T-cell (primary cell): ENCODE data around the gene KCNH8. TPM values are rescaled to one million over a fixed set of nuclear protein-coding genes. Genes with fewer than 3 reads are reported as not detected.

Source experiments
- ATAC-seq, 4 experiments: fragments of 200-7000 bp in 3 of 4; fragments of 150-1000 bp in 1 of 4; cut with Tn5 transposase; replicated peaks in 1 of 4; 1 replicate in 3 of 4; 2 replicates in 1 of 4; pipeline ENCODE4 v1.10.0; 2021; ENCODE audit warnings: moderate library complexity in 3 of 4, mild to moderate bottlenecking in 2 of 4, moderate number of reproducible peaks in 1 of 4
- CTCF ChIA-PET, 2 donors: fragments of 300-600 bp; sonication (Branson Sonifier 250); formaldehyde crosslinking; loops; one replicate each; lab custom pipeline; 2022; ENCODE audit warnings: antibody characterized with exemption in 2 of 2; lab: Charles Lee
- POLR2A ChIA-PET, 2 donors: fragments of 300-600 bp; sonication (Branson Sonifier 250); formaldehyde crosslinking; loops; one replicate each; lab custom pipeline; 2022; ENCODE audit warnings: antibody characterized with exemption in 2 of 2; lab: Charles Lee
- DNase-seq, 35 experiments: peaks; one replicate each; pipeline versions ENCODE4 v3.0.0 to v3.0.0-alpha.2; 2013 to 2023
- H3K27ac ChIP-seq: one replicate; pipeline ENCODE4 v1.5.1; 2013; ENCODE audit warnings: low read length
- H3K27me3 ChIP-seq, 2 experiments: replicated peaks in 1 of 2; 1 replicate in 1 of 2; 2 replicates in 1 of 2; pipeline versions ENCODE4 v1.6.1 to v1.7.0; 2013; ENCODE audit warnings: low read length in 1 of 2, mixed read lengths in 1 of 2; ENCODE audit not compliant: control insufficient read depth in 2 of 2, insufficient read depth in 2 of 2; ENCODE audit errors: extremely low read depth in 1 of 2
- H3K36me3 ChIP-seq, 2 donors: 1 replicate in 1 of 2; 2 replicates in 1 of 2; pipeline versions ENCODE4 v1.6.1 to v1.7.0; 2013; ENCODE audit warnings: low read length in 1 of 2; ENCODE audit not compliant: control insufficient read depth in 2 of 2, insufficient read depth in 1 of 2; ENCODE audit errors: extremely low read depth in 1 of 2
- H3K4me1 ChIP-seq, 2 experiments: 1 replicate in 1 of 2; 2 replicates in 1 of 2; pipeline versions ENCODE4 v1.6.1 to v1.7.0; 2013; ENCODE audit warnings: low read length in 2 of 2, mixed read lengths in 1 of 2; ENCODE audit not compliant: insufficient read depth in 2 of 2, control insufficient read depth in 1 of 2; ENCODE audit errors: extremely low read depth in 1 of 2
- H3K4me3 ChIP-seq, 2 donors: 1 replicate in 1 of 2; 2 replicates in 1 of 2; pipeline versions ENCODE4 v1.5.1 to v1.7.0; 2013; ENCODE audit warnings: mild to moderate bottlenecking in 2 of 2, low read length in 1 of 2, moderate library complexity in 1 of 2; ENCODE audit not compliant: control insufficient read depth in 1 of 2; ENCODE audit errors: extremely low read depth in 1 of 2
- H3K9me3 ChIP-seq: 2 replicates; pipeline ENCODE4 v1.7.0; 2013
- H3K27ac Mint-ChIP-seq, 2 donors: one replicate each; pipeline ENCODE4 v1.8.0; 2020 to 2021; ENCODE audit warnings: mild to moderate bottlenecking in 2 of 2, mixed read lengths in 2 of 2
- H3K27me3 Mint-ChIP-seq, 2 donors: one replicate each; pipeline ENCODE4 v1.8.0; 2021 to 2022; ENCODE audit warnings: mixed read lengths in 2 of 2
- H3K36me3 Mint-ChIP-seq: one replicate; pipeline ENCODE4 v1.8.0; 2021; ENCODE audit warnings: mixed read lengths
- H3K4me1 Mint-ChIP-seq, 3 donors: one replicate each; pipeline ENCODE4 v1.8.0; 2020 to 2022; ENCODE audit warnings: mixed read lengths in 3 of 3, mild to moderate bottlenecking in 1 of 3
- H3K4me3 Mint-ChIP-seq, 3 donors: one replicate each; pipeline ENCODE4 v1.8.0; 2020 to 2022; ENCODE audit warnings: mild to moderate bottlenecking in 3 of 3, mixed read lengths in 3 of 3, moderate library complexity in 3 of 3
- H3K9me3 Mint-ChIP-seq, 3 donors: one replicate each; pipeline ENCODE4 v1.8.0; 2020 to 2022; ENCODE audit warnings: mixed read lengths in 3 of 3
- WGBS: methylation state at CpG from one replicate; pipeline ENCODE4 v1.1.5; 2013; ENCODE audit warnings: missing lambda C conversion rate; ENCODE audit not compliant: insufficient coverage; 5-methylcytosine and 5-hydroxymethylcytosine counted together
- total RNA-seq, 35 experiments: library from RNA in 6 of 35; stranded (reverse) in 6 of 35; fragments of 120-200 nt in 1 of 35; gene quantifications; one replicate each; pipeline versions ENCODE4 v1.2.1 to v1.2.4 and lab custom pipeline; 2013 to 2026

The KCNH8 gene
- total RNA-seq, 5 donors from 2014 or later (not counting 1 experiment from before 2014, with no cell fraction given) = 0.03 to 0.26 (median 0.16) TPM; not detected in 1

- no peaks in the 10 kb centered on the region for H3K36me3 ChIP-seq
- H3K9me3 ChIP-seq = no peaks in the 10 kb centered on the region
- H3K4me3 ChIP-seq = no peak overlapping the region
- no CpG with 5 or more reads among the region's 4 CpGs for WGBS
- H3K9me3 Mint-ChIP-seq = no peaks in the 10 kb centered on the region
- H3K27me3 Mint-ChIP-seq = no peaks in the 10 kb centered on the region
- CTCF ChIA-PET = interaction anchor here in 1 of 2 donors (0.9 kb wide), 1 partner anchor 10 kb away, joined by 3 read pairs; no protein-coding TSS in a partner anchor
- DNase-seq (no peak), ATAC-seq (no peak)
- no peak overlapping the region for H3K27ac ChIP-seq
- POLR2A ChIA-PET = no interaction called here
- H3K36me3 Mint-ChIP-seq = no peaks in the 10 kb centered on the region
- H3K27ac Mint-ChIP-seq = no peak overlapping the region
- H3K4me1 ChIP-seq = no peaks in the 10 kb centered on the region
- no peak overlapping the region for H3K4me3 Mint-ChIP-seq
- H3K4me1 Mint-ChIP-seq = peaks cover 0 to 4% (median 0%) of the 10 kb centered on the region in 3 donors
- H3K27me3 ChIP-seq = no peaks in the 10 kb centered on the region
Measured at GRCh38 chr3:19190602-19191001, 42.3 kb downstream of the KCNH8 start.

- no peak overlapping the region for H3K27ac ChIP-seq
- ATAC-seq (no peak), DNase-seq (no peak)
- WGBS = no CpG with 5 or more reads among the region's 2 CpGs
- H3K4me1 Mint-ChIP-seq = no peaks in the 10 kb centered on the region
- no peak overlapping the region for H3K4me3 ChIP-seq
- no peaks in the 10 kb centered on the region for H3K9me3 Mint-ChIP-seq
- H3K9me3 ChIP-seq = no peaks in the 10 kb centered on the region
- H3K36me3 ChIP-seq = no peaks in the 10 kb centered on the region
- H3K4me1 ChIP-seq = no peaks in the 10 kb centered on the region
- ChIA-PET POLR2A (no interaction called here), CTCF (no interaction called here)
- no peaks in the 10 kb centered on the region for H3K36me3 Mint-ChIP-seq
- H3K4me3 Mint-ChIP-seq = no peak overlapping the region
- no peaks in the 10 kb centered on the region for H3K27me3 ChIP-seq
- no peak overlapping the region for H3K27ac Mint-ChIP-seq
- peaks cover 0 to 3% of the 10 kb centered on the region in 2 donors for H3K27me3 Mint-ChIP-seq
Measured at GRCh38 chr3:19199131-19199530, 50.8 kb downstream of the KCNH8 start.

GRCh38 chr3:19202303-19202702, 54.0 kb downstream of the KCNH8 start:
- Mint-ChIP-seq H3K27ac (no peak overlapping the region), H3K4me3 (no peak overlapping the region), H3K4me1 (no peaks in the 10 kb centered on the region), H3K9me3 (no peaks in the 10 kb centered on the region), H3K36me3 (no peaks in the 10 kb centered on the region), H3K27me3 (peaks cover 0 to 3% of the 10 kb centered on the region in 2 donors)
- H3K4me3 ChIP-seq = no peak overlapping the region
- ChIA-PET POLR2A (no interaction called here), CTCF (no interaction called here)
- H3K9me3 ChIP-seq = no peaks in the 10 kb centered on the region
- DNase-seq (no peak), ATAC-seq (no peak)
- no peaks in the 10 kb centered on the region for H3K27me3 ChIP-seq
- H3K36me3 ChIP-seq = no peaks in the 10 kb centered on the region
- no peaks in the 10 kb centered on the region for H3K4me1 ChIP-seq
- 100% methylated on average over 1 of the region's 2 CpGs for WGBS
- no peak overlapping the region for H3K27ac ChIP-seq

GRCh38 chr3:19202754-19203153, 54.4 kb downstream of the KCNH8 start:
- no peak overlapping the region for H3K4me3 Mint-ChIP-seq
- POLR2A ChIA-PET = no interaction called here
- no peak overlapping the region for H3K27ac Mint-ChIP-seq

GRCh38 chr3:19206540-19206939, 58.2 kb downstream of the KCNH8 start:
- 62% methylated on average over 2 of the region's 2 CpGs for WGBS
- ChIA-PET CTCF (no interaction called here), POLR2A (no interaction called here)
- H3K36me3 ChIP-seq = no peaks in the 10 kb centered on the region
- H3K9me3 ChIP-seq = no peaks in the 10 kb centered on the region
- no peaks in the 10 kb centered on the region for H3K4me1 ChIP-seq
- Mint-ChIP-seq H3K36me3 (no peaks in the 10 kb centered on the region), H3K4me3 (no peak overlapping the region), H3K27ac (no peak overlapping the region), H3K4me1 (no peaks in the 10 kb centered on the region), H3K9me3 (no peaks in the 10 kb centered on the region), H3K27me3 (no peaks in the 10 kb centered on the region)
- H3K27me3 ChIP-seq = no peaks in the 10 kb centered on the region
- no peak for ATAC-seq
- no peak overlapping the region for H3K4me3 ChIP-seq
- DNase-seq = no peak
- no peak overlapping the region for H3K27ac ChIP-seq

More at GRCh38 chr3:19202754-19203153, 54.4 kb downstream of the KCNH8 start:
- no peaks in the 10 kb centered on the region for H3K36me3 ChIP-seq
- H3K9me3 Mint-ChIP-seq = no peaks in the 10 kb centered on the region
- no peak overlapping the region for H3K27ac ChIP-seq
- no peaks in the 10 kb centered on the region for H3K4me1 ChIP-seq
- no peaks in the 10 kb centered on the region for H3K36me3 Mint-ChIP-seq
- no peaks in the 10 kb centered on the region for H3K27me3 ChIP-seq
- H3K4me1 Mint-ChIP-seq = no peaks in the 10 kb centered on the region
- no peak for DNase-seq
- H3K4me3 ChIP-seq = no peak overlapping the region
- H3K9me3 ChIP-seq = no peaks in the 10 kb centered on the region
- peaks cover 0 to 3% of the 10 kb centered on the region in 2 donors for H3K27me3 Mint-ChIP-seq
- ATAC-seq = no peak
- no CpG with 5 or more reads among the region's 3 CpGs for WGBS
- CTCF ChIA-PET = no interaction called here

- ATAC-seq (no peak), DNase-seq (no peak)
- no peaks in the 10 kb centered on the region for H3K9me3 ChIP-seq
- no peaks in the 10 kb centered on the region for H3K36me3 ChIP-seq
- no peaks in the 10 kb centered on the region for H3K4me1 Mint-ChIP-seq
- POLR2A ChIA-PET = no interaction called here
- no peak overlapping the region for H3K27ac Mint-ChIP-seq
- 91% methylated on average over 2 of the region's 6 CpGs for WGBS
- H3K36me3 Mint-ChIP-seq = no peaks in the 10 kb centered on the region
- H3K4me3 Mint-ChIP-seq = no peak overlapping the region
- H3K27me3 ChIP-seq = no peaks in the 10 kb centered on the region
- no peaks in the 10 kb centered on the region for H3K27me3 Mint-ChIP-seq
- no peak overlapping the region for H3K27ac ChIP-seq
- H3K4me3 ChIP-seq = no peak overlapping the region
- H3K4me1 ChIP-seq = no peaks in the 10 kb centered on the region
- no peaks in the 10 kb centered on the region for H3K9me3 Mint-ChIP-seq
- CTCF ChIA-PET = no interaction called here
Measured at GRCh38 chr3:19213603-19214220, 65.4 kb downstream of the KCNH8 start.
